ENCODE results near the gene HK2.

- TF ChIP-seq CTCF (IDR thresholded peaks at IDR 0.05; ENCODE audit: insufficient read depth, low read length): no peak
- TF ChIP-seq POLR2AphosphoS5 (IDR thresholded peaks at IDR 0.05; ENCODE audit: low read depth): no peak
These were observed 2.0 kb upstream of the HK2 start for GRCh38 chr2:74831693-74832530.
